Neural crest cell (in vitro differentiated cells): Measurements from ENCODE around the gene NT5DC1. TPM values are rescaled to one million over a fixed set of nuclear protein-coding genes. Genes with fewer than 3 reads are reported as not detected.

Experiments
- DNase-seq: peaks from one replicate; pipeline ENCODE4 v3.0.0; 2021; ENCODE audit warnings: low read depth, mixed read lengths, low spot score
- H3K27ac Mint-ChIP-seq: one replicate; pipeline ENCODE4 v1.8.0; 2021; ENCODE audit warnings: mild to moderate bottlenecking, mixed read lengths; ENCODE audit not compliant: unreplicated experiment
- H3K27me3 Mint-ChIP-seq: 2 replicates; pipeline ENCODE4 v1.8.0; 2021; ENCODE audit warnings: low read depth, mild to moderate bottlenecking, mixed read lengths
- H3K36me3 Mint-ChIP-seq: 2 replicates; pipeline ENCODE4 v1.8.0; 2021; ENCODE audit warnings: low read depth, mild to moderate bottlenecking, mixed read lengths
- H3K4me1 Mint-ChIP-seq: 2 replicates; pipeline ENCODE4 v1.8.0; 2021; ENCODE audit warnings: mixed read lengths
- H3K4me3 Mint-ChIP-seq: one replicate; pipeline ENCODE4 v1.8.0; 2021; ENCODE audit warnings: mild to moderate bottlenecking, mixed read lengths
- H3K9me3 Mint-ChIP-seq: 2 replicates; pipeline ENCODE4 v1.8.0; 2021; ENCODE audit warnings: mixed read lengths
- total RNA-seq: library from RNA; stranded (reverse); gene quantifications from 2 replicates; pipeline ENCODE4 v1.2.1, GENCODE V29; 2021
- TF ChIP-seq, protein P1 (sequence below): fragments of 200-600 bp; sonication (generic); conservative IDR thresholded peaks from 2 replicates; pipeline ENCODE4 v1.5.0; 2021; ENCODE audit warnings: antibody characterized with exemption, mild to moderate bottlenecking

Gene NT5DC1
- total RNA-seq, 1 donor from 2014 or later: 33.2 TPM

- Mint-ChIP-seq H3K4me3 (no peak overlapping the region), H3K27me3 (no peaks in the 10 kb centered on the region), H3K9me3 (no peaks in the 10 kb centered on the region), H3K36me3 (peaks cover 17% of the 10 kb centered on the region), H3K27ac (no peak overlapping the region), H3K4me1 (peaks cover 24% of the 10 kb centered on the region)
- TF ChIP-seq, protein P1, sequence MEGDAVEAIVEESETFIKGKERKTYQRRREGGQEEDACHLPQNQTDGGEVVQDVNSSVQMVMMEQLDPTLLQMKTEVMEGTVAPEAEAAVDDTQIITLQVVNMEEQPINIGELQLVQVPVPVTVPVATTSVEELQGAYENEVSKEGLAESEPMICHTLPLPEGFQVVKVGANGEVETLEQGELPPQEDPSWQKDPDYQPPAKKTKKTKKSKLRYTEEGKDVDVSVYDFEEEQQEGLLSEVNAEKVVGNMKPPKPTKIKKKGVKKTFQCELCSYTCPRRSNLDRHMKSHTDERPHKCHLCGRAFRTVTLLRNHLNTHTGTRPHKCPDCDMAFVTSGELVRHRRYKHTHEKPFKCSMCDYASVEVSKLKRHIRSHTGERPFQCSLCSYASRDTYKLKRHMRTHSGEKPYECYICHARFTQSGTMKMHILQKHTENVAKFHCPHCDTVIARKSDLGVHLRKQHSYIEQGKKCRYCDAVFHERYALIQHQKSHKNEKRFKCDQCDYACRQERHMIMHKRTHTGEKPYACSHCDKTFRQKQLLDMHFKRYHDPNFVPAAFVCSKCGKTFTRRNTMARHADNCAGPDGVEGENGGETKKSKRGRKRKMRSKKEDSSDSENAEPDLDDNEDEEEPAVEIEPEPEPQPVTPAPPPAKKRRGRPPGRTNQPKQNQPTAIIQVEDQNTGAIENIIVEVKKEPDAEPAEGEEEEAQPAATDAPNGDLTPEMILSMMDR: no peak
- no peak for DNase-seq
These were observed 154.7 kb downstream of the NT5DC1 start for GRCh38 chr6:116255246-116255800.

- Mint-ChIP-seq H3K4me3 (no peak overlapping the region), H3K4me1 (peaks cover 12% of the 10 kb centered on the region), H3K36me3 (peaks cover 25% of the 10 kb centered on the region), H3K27me3 (no peaks in the 10 kb centered on the region), H3K27ac (no peak overlapping the region), H3K9me3 (peaks cover 5% of the 10 kb centered on the region)
- TF ChIP-seq, protein P1: no peak
- no peak for DNase-seq
These were observed 156.0 kb downstream of the NT5DC1 start for GRCh38 chr6:116256694-116257093.

- Mint-ChIP-seq H3K27me3 (no peaks in the 10 kb centered on the region), H3K36me3 (peaks cover 37% of the 10 kb centered on the region), H3K27ac (no peak overlapping the region), H3K9me3 (peaks cover 13% of the 10 kb centered on the region), H3K4me1 (peaks cover 3% of the 10 kb centered on the region), H3K4me3 (no peak overlapping the region)
- no peak for DNase-seq
- TF ChIP-seq, protein P1: no peak
These were observed 157.9 kb downstream of the NT5DC1 start for GRCh38 chr6:116258520-116258919.

GRCh38 chr6:116263353-116263752 is 162.7 kb downstream of the NT5DC1 start:
- Mint-ChIP-seq H3K36me3 (peaks cover 54% of the 10 kb centered on the region), H3K27ac (no peak overlapping the region), H3K27me3 (no peaks in the 10 kb centered on the region), H3K9me3 (peaks cover 20% of the 10 kb centered on the region), H3K4me3 (no peak overlapping the region), H3K4me1 (peaks cover under 1% of the 10 kb centered on the region)
- TF ChIP-seq, protein P1: no peak
- DNase-seq: no peak

GRCh38 chr6:116265041-116265829 is 164.6 kb downstream of the NT5DC1 start:
- H3K9me3 Mint-ChIP-seq: peaks cover 20% of the 10 kb centered on the region
- H3K4me3 Mint-ChIP-seq: no peak overlapping the region
- H3K27ac Mint-ChIP-seq: no peak overlapping the region
- no peaks in the 10 kb centered on the region for H3K27me3 Mint-ChIP-seq
- H3K4me1 Mint-ChIP-seq: peaks cover 5% of the 10 kb centered on the region
- H3K36me3 Mint-ChIP-seq: peaks cover 47% of the 10 kb centered on the region
- TF ChIP-seq, protein P1: no peak
- no peak for DNase-seq
